SK-N-SH (cell line): ENCODE data around the gene GAS7.

ENCODE experiments used
- CTCF ChIP-seq: fragments of 200-600 bp; sonication (generic); IDR thresholded peaks from 2 replicates; pipeline ENCODE4 v1.6.1; 2017; ENCODE audit warnings: antibody characterized with exemption, mild to moderate bottlenecking, moderate library complexity
- EP300 ChIP-seq, 2 experiments: IDR thresholded peaks; 2 replicates each; pipeline versions ENCODE4 v1.4.0 to v1.6.1; 2012; ENCODE audit warnings: borderline replicate concordance in 1 of 2, low read depth in 1 of 2, low read length in 1 of 2
- EZH2phosphoT487 ChIP-seq: fragments of 200-600 bp; sonication (generic); IDR thresholded peaks from 2 replicates; pipeline ENCODE4 v1.6.1; 2017; ENCODE audit warnings: low read depth, mixed run types, mild to moderate bottlenecking, antibody characterized with exemption, moderate library complexity, borderline replicate concordance
- FOSL2 ChIP-seq: IDR thresholded peaks from 2 replicates; pipeline ENCODE4 v1.4.0; 2012; ENCODE audit warnings: low read depth, mild to moderate bottlenecking, moderate library complexity, borderline replicate concordance
- JUND ChIP-seq: IDR thresholded peaks from 2 replicates; pipeline ENCODE4 v1.4.0; 2012
- MAX ChIP-seq: IDR thresholded peaks from 2 replicates; pipeline ENCODE4 v1.4.0; 2012; ENCODE audit warnings: low read depth
- MXI1 ChIP-seq: IDR thresholded peaks from 2 replicates; pipeline ENCODE4 v1.6.1; 2012; ENCODE audit warnings: mild to moderate bottlenecking, low read depth, low read length, improper control_type of control experiment
- POLR2AphosphoS5 ChIP-seq: IDR thresholded peaks from 2 replicates; pipeline ENCODE4 v1.6.1; 2012; ENCODE audit warnings: low read depth, low read length
- RAD21 ChIP-seq: IDR thresholded peaks from 2 replicates; pipeline ENCODE4 v1.6.1; 2012; ENCODE audit warnings: mild to moderate bottlenecking, low read length
- RFX5 ChIP-seq: IDR thresholded peaks from 2 replicates; pipeline ENCODE4 v1.6.1; 2012; ENCODE audit warnings: mild to moderate bottlenecking, improper control_type of control experiment, low read length
- SMC3 ChIP-seq: IDR thresholded peaks from 2 replicates; pipeline ENCODE4 v1.6.1; 2012; ENCODE audit warnings: low read depth, low read length, improper control_type of control experiment
- TAF1 ChIP-seq: IDR thresholded peaks from 2 replicates; pipeline ENCODE4 v1.6.1; 2012; ENCODE audit warnings: low read depth, mild to moderate bottlenecking, low read length, moderate library complexity, borderline replicate concordance
- ZBTB33 ChIP-seq: IDR thresholded peaks from 2 replicates; pipeline ENCODE4 v1.4.0; 2012; ENCODE audit warnings: low read depth, borderline replicate concordance

GRCh38 chr17:10115536-10115932 is 82.9 kb downstream of the GAS7 start:
- TF ChIP-seq POLR2AphosphoS5 (no peak), CTCF (no peak), EZH2phosphoT487 (no peak), RFX5 (no peak), TAF1 (no peak), EP300 (IDR thresholded peaks at IDR 0.05; ENCODE audit: borderline replicate concordance in 1 of 2, low read depth in 1 of 2, low read length in 1 of 2) (no peak), MXI1 (no peak), RAD21 (no peak), SMC3 (no peak), MAX (no peak), ZBTB33 (no peak), FOSL2 (no peak), JUND (no peak)
